OCI-LY7 (cell line): ENCODE measurements around the gene USH1C. TPM values are rescaled to one million over a fixed set of nuclear protein-coding genes. Genes with fewer than 3 reads are reported as not detected.

Source experiments
- BruUV-seq: library from RNA; stranded (reverse); fragments of 400-500 nt; replicated peaks from 2 replicates; lab custom pipeline; 2021; lab: Mats Ljungman, UMichigan
- CTCF ChIA-PET: fragments of 300-600 bp; sonication (Branson Sonifier 250); formaldehyde crosslinking; loops from one replicate; lab custom pipeline; 2022; ENCODE audit warnings: antibody characterized with exemption; ENCODE audit not compliant: unreplicated experiment; lab: Charles Lee
- POLR2A ChIA-PET: fragments of 300-600 bp; sonication (Branson Sonifier 250); formaldehyde crosslinking; loops from one replicate; lab custom pipeline; 2022; ENCODE audit warnings: antibody characterized with exemption; lab: Charles Lee
- DNase-seq: peaks from one replicate; pipeline ENCODE4 v3.0.0-alpha.2; 2015; ENCODE audit warnings: low spot score
- H2AFZ ChIP-seq: fragments of 200-600 bp; sonication (generic), shearing (Covaris generic); 2 replicates; pipeline ENCODE4 v1.6.1; 2014; ENCODE audit warnings: mild to moderate bottlenecking, antibody characterized with exemption, low read length, moderate library complexity
- H3K27ac ChIP-seq: fragments of 200-600 bp; sonication (generic); 2 replicates; pipeline ENCODE4 v1.5.1; 2014; ENCODE audit warnings: mixed run types, low read depth, mild to moderate bottlenecking, moderate library complexity, low read length, inconsistent platforms; ENCODE audit not compliant: poor library complexity, severe bottlenecking
- H3K36me3 ChIP-seq: fragments of 200-600 bp; sonication (generic); 2 replicates; pipeline ENCODE4 v1.6.1; 2014; ENCODE audit warnings: mild to moderate bottlenecking, antibody characterized with exemption, low read length, moderate library complexity, mixed read lengths; ENCODE audit not compliant: insufficient read depth
- H3K4me1 ChIP-seq: fragments of 200-600 bp; sonication (generic); 2 replicates; pipeline ENCODE4 v1.5.1; 2014; ENCODE audit warnings: mild to moderate bottlenecking, low read length; ENCODE audit not compliant: insufficient read depth, poor library complexity, severe bottlenecking
- H3K4me2 ChIP-seq: fragments of 200-600 bp; sonication (generic); 2 replicates; pipeline ENCODE4 v1.6.1; 2014; ENCODE audit warnings: mild to moderate bottlenecking, low read length
- H3K4me3 ChIP-seq: fragments of 200-600 bp; sonication (generic); 2 replicates; pipeline ENCODE4 v1.5.1; 2014; ENCODE audit warnings: mild to moderate bottlenecking, low read depth, low read length; ENCODE audit not compliant: poor library complexity, severe bottlenecking
- H3K79me2 ChIP-seq: fragments of 200-600 bp; sonication (generic); 2 replicates; pipeline ENCODE4 v1.6.1; 2016; ENCODE audit warnings: low read depth, mild to moderate bottlenecking, low read length, moderate library complexity, mixed read lengths; ENCODE audit not compliant: insufficient read depth
- H3K9me2 ChIP-seq: fragments of 200-600 bp; sonication (generic); 2 replicates; pipeline ENCODE4 v1.6.1; 2016; ENCODE audit warnings: mild to moderate bottlenecking, low read length, mixed read lengths; ENCODE audit not compliant: insufficient read depth
- H3K9me3 ChIP-seq: fragments of 200-600 bp; sonication (generic); 2 replicates; pipeline ENCODE4 v1.6.1; 2014; ENCODE audit warnings: mild to moderate bottlenecking, mixed run types, low read length, mixed read lengths
- H4K20me1 ChIP-seq: fragments of 200-600 bp; sonication (generic); 2 replicates; pipeline ENCODE4 v1.6.1; 2014; ENCODE audit warnings: mild to moderate bottlenecking, antibody characterized with exemption, low read length, moderate library complexity, mixed read lengths; ENCODE audit not compliant: insufficient read depth
- EZH2phosphoT487 ChIP-seq: fragments of 200-600 bp; sonication (generic); IDR thresholded peaks from 2 replicates; pipeline ENCODE4 v1.6.1; 2018; ENCODE audit warnings: low read depth, borderline replicate concordance, mild to moderate bottlenecking, mixed run types, antibody characterized with exemption, low read length, moderate library complexity, mixed read lengths
- intact Hi-C: fragments of 100-400 bp; cut with micrococcal nuclease; formaldehyde crosslinking; loops from one replicate; pipeline ENCODE4 v1.10.0; 2022; ENCODE audit not compliant: unreplicated experiment
- total RNA-seq, 2 experiments: library from RNA; depleted of rRNA in 1 of 2; stranded (reverse); fragments of >200 nt in 1 of 2; shearing (Covaris generic) in 1 of 2; gene quantifications; 2 replicates each; pipeline ENCODE4 v1.2.3, GENCODE V29; 2014 to 2022
- TF ChIP-seq, protein P1 (sequence below): fragments of 200-600 bp; sonication (generic); conservative IDR thresholded peaks from 2 replicates; pipeline ENCODE4 v1.5.1; 2014; ENCODE audit warnings: mild to moderate bottlenecking, antibody characterized with exemption, low read length, moderate library complexity, mixed read lengths

Gene USH1C
- total RNA-seq, 2 experiments from 2014 or later: not detected

DNA sequence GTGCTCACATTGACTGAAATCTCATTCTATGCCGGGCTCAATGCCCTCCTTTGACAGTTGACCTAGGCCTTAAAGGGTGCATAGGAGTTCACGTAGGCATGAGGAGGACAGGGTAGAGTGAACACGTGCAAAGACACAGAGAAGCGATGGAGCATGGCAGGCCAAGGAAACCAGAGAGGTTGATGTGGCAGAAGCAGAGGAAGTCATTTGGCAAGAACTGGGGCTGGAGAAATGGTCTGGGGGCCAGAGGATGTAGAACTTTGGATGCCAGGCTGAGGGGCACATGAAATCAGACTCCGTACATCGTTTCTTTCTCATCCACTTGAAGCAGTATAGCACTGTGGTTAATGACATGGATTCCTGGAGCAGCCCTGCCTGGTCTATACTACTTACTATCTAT, 54.0 kb downstream of the USH1C start:
- intact Hi-C loops: no loop called here
- no peak for DNase-seq
- CTCF ChIA-PET: no interaction called here
- Histone ChIP-seq H3K27ac (no peak overlapping the region), H2AFZ (no peak overlapping the region), H4K20me1 (no peaks in the 10 kb centered on the region), H3K79me2 (no peaks in the 10 kb centered on the region), H3K9me3 (no peaks in the 10 kb centered on the region), H3K9me2 (no peaks in the 10 kb centered on the region), H3K4me3 (no peak overlapping the region), H3K4me1 (no peaks in the 10 kb centered on the region), H3K4me2 (no peak overlapping the region), H3K36me3 (no peaks in the 10 kb centered on the region)
- TF ChIP-seq, protein P1, sequence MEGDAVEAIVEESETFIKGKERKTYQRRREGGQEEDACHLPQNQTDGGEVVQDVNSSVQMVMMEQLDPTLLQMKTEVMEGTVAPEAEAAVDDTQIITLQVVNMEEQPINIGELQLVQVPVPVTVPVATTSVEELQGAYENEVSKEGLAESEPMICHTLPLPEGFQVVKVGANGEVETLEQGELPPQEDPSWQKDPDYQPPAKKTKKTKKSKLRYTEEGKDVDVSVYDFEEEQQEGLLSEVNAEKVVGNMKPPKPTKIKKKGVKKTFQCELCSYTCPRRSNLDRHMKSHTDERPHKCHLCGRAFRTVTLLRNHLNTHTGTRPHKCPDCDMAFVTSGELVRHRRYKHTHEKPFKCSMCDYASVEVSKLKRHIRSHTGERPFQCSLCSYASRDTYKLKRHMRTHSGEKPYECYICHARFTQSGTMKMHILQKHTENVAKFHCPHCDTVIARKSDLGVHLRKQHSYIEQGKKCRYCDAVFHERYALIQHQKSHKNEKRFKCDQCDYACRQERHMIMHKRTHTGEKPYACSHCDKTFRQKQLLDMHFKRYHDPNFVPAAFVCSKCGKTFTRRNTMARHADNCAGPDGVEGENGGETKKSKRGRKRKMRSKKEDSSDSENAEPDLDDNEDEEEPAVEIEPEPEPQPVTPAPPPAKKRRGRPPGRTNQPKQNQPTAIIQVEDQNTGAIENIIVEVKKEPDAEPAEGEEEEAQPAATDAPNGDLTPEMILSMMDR: no peak
- no peak for TF ChIP-seq EZH2phosphoT487
- POLR2A ChIA-PET: no interaction called here
- BruUV-seq: no TSS peak

DNA sequence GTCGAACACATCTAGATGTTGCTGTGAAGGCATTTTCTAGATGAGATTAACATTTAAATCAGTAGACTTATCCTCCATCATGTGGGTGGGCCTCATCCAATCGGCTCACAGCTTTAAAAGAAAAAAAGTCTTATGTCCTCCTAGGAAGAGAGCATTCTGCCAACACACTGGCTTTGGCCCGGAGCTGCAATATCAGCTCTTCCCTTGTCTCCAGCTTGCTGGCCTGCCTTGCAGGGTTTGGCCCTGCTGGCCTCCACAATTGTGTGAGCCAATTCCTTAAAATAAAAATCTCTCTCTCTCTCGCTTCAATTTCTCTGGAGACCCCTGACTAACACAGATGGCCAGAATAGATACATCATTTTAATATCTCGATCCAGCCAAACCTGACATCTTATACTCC, 54.5 kb downstream of the USH1C start:
- Histone ChIP-seq H2AFZ (no peak overlapping the region), H3K79me2 (no peaks in the 10 kb centered on the region), H3K27ac (no peak overlapping the region), H3K4me1 (no peaks in the 10 kb centered on the region), H3K4me3 (no peak overlapping the region), H3K36me3 (no peaks in the 10 kb centered on the region), H4K20me1 (no peaks in the 10 kb centered on the region), H3K9me2 (no peaks in the 10 kb centered on the region), H3K4me2 (no peak overlapping the region), H3K9me3 (no peaks in the 10 kb centered on the region)
- intact Hi-C loops: no loop called here
- no TSS peak for BruUV-seq
- ChIA-PET POLR2A (no interaction called here), CTCF (no interaction called here)
- DNase-seq: no peak
- no peak for TF ChIP-seq EZH2phosphoT487

DNA sequence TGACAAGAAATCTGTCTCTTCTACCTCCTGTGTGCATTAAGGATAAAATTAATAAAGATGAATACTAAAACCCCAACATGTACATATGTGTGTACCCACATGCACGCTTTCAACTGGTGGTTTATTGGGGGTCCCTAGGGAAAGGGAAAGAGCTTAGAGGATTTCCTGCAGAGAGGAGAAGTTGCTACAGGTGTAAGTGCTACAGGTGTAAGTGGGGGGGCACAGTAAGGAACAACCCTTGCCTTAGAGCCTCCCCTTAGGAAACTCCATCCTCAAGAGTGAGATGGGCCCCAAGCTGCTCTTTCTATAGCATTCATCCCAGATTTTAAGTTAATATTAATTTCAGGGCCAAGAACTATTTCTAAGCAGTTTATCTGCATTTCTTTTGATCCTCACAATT, 55.7 kb downstream of the USH1C start:
- POLR2A ChIA-PET: no interaction called here
- no peaks in the 10 kb centered on the region for H4K20me1 ChIP-seq
- TF ChIP-seq, protein P1: no peak
- no peak for TF ChIP-seq EZH2phosphoT487
- no peaks in the 10 kb centered on the region for H3K9me2 ChIP-seq
- no peaks in the 10 kb centered on the region for H3K79me2 ChIP-seq
- no TSS peak for BruUV-seq
- intact Hi-C loops: no loop called here
- CTCF ChIA-PET: interaction anchor here (0.7 kb wide), 1 partner anchor 16 kb away, joined by 3 read pairs; no protein-coding TSS in a partner anchor
- DNase-seq: no peak
- no peak overlapping the region for H2AFZ ChIP-seq
- no peaks in the 10 kb centered on the region for H3K4me1 ChIP-seq
- no peak overlapping the region for H3K4me2 ChIP-seq
- no peaks in the 10 kb centered on the region for H3K36me3 ChIP-seq
- H3K4me3 ChIP-seq: no peak overlapping the region
- H3K27ac ChIP-seq: no peak overlapping the region
- no peaks in the 10 kb centered on the region for H3K9me3 ChIP-seq
